ENCODE results near the gene SLCO4A1. TPM values are rescaled to one million over a fixed set of nuclear protein-coding genes. Genes with fewer than 3 reads are reported as not detected.

Gene SLCO4A1
- total RNA-seq, 1 donor from 2014 or later: 0.11 TPM

DNA sequence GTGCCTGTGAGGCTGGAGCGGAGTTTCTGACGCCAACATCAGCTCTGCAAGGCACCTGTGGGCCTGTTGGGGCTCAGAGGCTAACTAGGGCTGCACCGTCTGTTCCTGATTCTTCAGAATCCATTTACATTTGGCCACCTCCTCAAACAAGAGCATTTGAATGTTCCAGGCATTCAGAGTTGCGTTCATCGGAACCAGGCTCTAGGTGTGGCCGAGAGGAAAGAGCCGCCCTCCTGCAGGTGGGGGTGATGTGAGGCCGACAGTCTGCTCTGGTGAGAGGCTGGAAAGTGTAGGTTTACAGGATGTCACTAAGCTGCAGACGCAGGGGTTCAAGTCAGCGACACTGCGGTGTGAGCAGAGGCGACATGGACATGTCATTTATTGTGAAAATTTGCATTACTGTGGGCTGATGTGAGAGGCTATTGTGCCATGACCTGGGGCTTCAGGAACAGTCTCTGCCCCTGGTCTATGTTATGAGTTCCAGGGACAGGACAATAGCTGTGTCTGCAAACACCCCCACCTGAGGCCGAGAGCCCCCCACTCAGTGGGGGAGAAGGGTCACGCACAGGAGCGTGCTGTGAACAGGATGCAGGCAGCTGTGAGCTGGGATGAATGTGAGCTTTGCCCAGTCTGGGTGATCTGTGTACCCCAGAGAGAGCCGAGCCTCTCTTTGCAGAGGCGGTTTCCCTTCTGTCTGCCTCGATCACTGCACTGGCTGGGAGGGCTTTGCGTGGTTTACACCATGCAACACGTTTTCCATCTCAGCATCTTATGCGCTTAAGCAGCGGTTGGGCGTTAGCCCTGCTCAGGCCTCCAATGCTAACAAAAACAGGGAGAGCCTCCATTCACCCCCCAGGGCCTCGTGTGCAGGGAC, 21.1 kb downstream of the SLCO4A1 start:
- DNase-seq (ENCODE audit: low read depth): no peak

DNA sequence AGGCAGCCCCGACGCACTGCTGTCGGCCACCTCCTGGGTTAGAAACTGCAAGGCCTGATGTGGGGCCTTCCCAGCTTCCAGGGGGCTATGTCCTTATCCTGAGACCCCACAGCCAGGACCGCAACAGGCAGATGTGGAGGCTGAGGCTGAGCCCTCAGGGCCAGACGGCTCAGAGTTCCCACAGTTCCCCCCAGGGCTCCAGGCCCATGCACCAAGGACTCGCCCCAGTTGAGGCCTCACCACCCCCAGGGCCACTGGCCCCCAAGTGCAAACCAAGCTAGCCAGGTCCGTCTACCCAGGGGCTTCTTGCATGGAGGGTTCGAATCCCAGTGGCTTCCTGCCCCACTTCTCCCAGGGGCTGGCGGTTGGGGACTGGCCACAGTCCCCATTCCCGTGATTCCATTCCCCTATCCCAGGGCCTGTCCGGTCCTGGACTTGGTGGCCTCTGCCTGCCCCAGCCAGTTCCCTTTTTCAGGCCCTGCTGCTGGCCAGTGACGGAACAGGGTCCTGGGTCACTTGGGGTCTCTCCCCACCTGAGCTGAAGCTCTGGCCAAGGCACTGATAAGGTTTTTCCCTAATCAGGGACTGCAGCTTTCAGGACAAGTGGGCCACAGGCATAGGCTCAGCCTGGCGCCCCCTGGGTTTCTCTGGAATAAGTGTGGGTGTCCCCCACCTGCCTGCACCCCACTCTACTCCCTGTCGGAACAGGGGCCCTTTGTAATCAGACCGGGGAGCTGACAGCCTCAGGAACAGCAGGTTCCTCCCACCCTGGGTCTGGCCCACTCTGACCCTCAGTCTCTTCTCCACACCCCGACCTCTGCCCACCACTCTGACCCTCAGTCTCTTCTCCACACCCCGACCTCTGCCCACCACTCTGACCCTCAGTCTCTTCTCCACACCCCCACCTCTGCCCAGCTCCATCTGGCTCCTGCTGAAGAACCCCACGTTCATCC, 22.0 kb downstream of the SLCO4A1 start:
- DNase-seq (ENCODE audit: low read depth): no peak

DNA sequence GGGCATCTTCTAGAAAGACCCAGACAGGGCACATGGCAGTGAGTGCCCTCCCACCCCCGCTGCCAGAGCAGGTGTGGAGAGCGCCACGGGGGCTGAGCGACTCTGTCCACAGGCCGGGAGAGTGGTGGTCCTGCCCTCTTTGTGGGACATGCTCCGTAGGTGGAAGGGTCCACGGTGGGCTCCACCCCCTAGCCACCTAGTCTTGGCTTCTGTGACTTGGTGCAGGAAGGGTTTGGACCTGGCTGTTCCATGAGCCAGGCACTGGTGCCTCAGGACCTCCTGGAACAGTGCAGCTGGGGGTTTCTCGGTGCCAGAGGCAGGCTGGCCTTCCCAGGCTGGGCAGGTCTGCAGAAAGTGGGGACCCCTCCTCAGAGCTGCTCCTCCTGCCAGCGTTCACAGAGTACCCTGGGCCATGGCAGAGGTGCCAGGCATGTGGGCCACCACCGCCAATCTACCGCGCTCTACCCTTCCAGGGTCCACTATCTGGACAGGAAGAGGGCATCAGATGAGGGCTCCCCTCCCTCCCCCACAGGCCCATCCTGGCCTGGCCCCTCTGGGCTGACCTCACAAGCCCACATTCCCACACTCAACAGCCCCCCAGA, 23.0 kb downstream of the SLCO4A1 start:
- DNase-seq (ENCODE audit: low read depth): no peak

DNA sequence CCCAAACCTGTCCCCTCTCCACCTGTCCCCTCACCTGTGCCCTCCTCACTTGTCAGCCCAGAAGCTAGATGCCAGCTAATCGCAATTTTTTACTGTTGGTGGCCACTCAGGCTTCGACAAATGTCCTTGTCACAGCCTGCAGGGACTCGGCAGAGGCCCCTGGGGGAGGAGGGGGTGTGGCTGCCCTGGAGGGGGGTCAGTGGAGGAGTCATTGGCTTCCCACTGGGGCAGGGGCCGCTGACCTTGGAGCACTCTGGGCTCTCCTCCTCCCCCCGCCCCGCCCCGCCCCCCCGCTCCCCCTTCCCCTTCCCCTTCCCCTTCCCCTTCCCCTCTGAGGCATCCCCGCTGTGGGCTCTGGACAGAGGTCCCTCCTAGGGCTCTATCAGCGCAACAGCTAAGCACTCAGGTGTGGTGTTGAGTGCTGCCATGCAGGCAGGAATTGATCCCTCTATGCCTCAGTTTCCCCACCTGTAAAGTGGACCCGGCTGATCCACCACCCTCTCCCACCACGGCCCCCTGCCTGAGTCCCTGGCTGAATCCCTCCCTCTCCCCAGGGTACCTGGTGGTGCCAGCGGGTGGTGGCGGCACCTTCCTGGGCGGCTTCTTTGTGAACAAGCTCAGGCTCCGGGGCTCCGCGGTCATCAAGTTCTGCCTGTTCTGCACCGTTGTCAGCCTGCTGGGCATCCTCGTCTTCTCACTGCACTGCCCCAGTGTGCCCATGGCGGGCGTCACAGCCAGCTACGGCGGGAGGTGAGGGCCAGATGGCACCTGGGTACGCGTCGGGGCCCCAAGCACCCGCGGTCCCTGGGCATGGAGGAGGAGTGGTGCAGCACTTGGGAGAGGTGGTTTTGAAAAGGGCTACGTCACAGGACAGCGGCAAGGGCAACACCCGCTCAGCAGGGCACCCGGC, 23.8 kb downstream of the SLCO4A1 start:
- DNase-seq (ENCODE audit: low read depth): no peak

DNA sequence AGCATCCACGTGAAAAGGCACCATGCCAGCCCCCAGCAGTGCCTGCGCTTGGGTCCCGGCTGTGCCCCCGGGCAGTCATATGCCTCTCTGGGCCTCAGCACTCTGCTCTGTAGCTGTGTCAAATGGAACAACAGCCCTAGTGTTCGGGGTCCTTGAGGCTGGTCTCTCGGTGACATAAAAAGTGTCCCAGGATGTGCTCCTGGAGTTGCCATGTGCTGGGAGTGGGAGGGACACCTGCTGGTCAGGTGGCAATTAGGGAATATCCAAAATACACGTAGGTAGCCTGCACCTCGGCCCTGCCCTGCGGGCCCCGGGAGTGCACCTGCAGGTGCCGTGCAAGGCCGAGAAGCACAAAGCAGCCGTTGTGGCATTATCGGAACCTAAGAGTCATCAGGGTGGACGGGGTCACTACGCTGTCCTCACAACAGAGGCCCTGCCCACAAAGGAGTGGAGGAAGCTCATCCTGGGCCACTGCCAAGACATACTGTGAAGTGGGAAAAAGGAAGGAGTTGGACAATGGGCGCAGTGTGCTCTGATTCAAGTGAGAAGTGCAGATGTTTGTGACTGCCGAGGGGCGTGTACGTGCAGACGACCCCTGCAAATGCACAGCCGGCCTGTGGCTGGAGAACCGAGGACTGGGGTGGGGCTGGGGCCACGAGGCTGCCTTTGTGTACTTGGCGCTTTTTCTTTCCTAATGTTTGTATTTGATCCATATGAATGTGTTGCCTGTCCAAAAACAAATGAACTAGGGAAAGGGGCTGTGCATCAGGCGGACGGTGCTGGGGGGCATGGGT, 24.6 kb downstream of the SLCO4A1 start:
- DNase-seq (ENCODE audit: low read depth): no peak

DNA sequence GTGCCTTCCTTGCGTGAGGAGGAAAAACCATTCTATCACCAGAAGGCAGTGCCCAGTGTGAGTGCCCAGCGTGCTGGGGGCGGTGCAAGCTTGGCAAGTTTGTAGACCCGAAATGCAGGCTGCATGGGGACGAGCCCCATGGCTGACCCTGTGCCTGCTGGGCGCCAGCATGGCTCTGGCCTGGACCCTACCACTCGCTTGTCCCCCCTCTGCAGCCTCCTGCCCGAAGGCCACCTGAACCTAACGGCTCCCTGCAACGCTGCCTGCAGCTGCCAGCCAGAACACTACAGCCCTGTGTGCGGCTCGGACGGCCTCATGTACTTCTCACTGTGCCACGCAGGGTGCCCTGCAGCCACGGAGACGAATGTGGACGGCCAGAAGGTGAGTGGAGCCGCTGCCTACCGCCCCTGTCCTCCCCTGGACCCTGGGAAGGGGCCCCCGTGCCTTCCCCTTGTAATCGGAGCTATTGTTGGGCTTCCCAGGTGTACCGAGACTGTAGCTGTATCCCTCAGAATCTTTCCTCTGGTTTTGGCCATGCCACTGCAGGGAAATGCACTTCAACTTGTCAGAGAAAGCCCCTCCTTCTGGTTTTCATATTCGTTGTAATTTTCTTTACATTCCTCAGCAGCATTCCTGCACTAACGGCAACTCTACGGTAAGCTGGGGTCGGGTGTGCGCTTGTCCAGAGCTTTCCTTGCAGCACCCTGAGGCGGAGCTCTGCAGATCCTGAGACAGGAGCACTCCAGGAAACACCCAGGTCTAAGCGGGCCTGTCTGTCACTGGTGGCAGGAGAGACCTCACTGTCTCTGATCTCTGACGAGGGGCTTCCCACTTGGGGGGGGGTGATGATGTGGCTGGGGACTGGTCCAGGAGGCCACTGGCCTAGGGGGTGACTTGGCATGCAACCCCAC, 25.5 kb downstream of the SLCO4A1 start:
- DNase-seq (ENCODE audit: low read depth): no peak

DNA sequence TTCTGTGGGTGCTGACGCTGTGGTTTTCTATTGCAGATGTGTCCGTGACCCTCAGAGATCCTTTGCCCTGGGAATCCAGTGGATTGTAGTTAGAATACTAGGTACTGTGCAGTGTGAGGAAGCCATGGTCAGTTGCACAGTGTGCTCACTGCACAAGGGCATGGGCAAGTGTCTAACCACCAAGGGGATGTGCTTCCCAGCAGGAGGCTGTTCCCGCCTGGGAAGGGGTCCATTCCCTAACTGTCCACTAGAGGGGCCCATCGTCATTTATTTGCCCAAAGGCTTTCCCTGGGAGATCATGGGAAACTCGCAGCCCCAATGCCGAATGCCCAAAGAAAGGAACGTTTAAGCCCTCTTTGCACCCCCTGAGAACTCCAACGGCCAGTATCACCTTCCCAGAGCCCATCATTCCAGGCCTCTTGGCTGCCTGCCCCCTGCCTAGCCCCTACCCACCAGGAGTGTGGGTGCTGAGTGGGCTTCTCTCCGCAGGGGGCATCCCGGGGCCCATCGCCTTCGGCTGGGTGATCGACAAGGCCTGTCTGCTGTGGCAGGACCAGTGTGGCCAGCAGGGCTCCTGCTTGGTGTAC, 26.2 kb downstream of the SLCO4A1 start:
- DNase-seq (ENCODE audit: low read depth): peak; percentile 86

DNA sequence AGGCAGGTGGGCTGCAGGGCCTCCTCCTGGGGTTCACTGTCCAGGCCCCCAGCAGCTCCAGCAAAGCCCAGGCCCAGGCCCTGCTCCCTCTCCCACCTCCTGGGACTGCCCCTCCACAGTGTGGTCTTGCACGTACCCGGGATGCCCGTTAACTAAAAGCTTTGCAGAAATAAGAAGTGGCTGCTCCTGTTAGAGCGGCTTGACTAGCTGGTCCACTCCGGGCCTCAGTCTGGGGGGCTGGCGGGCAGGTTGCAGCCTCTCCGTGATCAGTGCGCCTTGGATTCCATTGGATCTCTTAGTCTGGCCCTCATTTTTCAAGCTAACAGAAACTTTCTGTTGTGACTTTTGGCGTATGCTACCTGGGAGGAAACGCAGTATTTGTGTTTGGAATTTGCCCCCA, 26.9 kb downstream of the SLCO4A1 start:
- no peak for DNase-seq (ENCODE audit: low read depth)

DNA sequence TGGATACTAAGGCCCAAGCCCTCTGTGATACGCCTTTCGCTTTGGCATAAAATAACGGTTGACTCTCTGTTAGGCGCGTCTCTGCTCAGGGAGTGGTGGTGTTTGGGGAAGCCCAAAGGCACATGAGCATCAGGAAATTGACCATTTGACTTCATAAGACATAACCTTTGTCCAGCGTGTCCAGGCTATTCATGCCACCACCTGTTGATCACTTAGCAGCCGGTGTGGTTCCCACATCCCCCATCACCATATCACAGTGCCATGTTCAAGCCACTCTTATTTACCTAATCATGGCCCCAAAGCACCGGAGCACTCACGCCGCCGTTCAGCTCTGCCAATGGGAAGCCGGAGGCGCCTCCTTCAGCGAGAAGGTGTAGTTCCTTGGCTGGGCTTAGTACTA, 27.9 kb downstream of the SLCO4A1 start:
- no peak for DNase-seq (ENCODE audit: low read depth)

DNA sequence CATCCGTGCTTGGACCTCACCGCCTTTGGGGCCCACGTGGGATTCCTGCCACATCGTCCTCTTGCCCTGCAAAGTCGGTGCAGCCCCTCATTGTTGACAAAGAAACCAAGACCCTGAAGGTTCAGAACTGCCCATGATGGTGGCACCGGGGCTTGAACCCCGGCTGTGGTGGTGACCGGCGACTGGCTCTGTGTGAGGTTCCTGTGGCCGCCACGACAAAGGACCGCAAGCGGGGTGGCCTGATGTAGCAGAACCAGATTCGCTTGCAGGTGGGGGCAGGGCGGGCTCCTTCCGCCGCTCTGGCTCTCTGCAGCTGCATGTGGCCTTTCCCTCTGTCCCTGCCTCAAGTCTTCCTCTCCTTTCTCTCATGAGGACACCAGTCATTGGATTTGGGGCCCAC, 28.7 kb downstream of the SLCO4A1 start:
- no peak for DNase-seq (ENCODE audit: low read depth)

DNA sequence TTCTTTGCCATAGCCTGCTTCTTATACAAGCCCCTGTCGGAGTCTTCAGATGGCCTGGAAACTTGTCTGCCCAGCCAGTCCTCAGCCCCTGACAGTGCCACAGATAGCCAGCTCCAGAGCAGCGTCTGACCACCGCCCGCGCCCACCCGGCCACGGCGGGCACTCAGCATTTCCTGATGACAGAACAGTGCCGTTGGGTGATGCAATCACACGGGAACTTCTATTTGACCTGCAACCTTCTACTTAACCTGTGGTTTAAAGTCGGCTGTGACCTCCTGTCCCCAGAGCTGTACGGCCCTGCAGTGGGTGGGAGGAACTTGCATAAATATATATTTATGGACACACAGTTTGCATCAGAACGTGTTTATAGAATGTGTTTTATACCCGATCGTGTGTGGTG, 29.5 kb downstream of the SLCO4A1 start:
- DNase-seq (ENCODE audit: low read depth): no peak

DNA sequence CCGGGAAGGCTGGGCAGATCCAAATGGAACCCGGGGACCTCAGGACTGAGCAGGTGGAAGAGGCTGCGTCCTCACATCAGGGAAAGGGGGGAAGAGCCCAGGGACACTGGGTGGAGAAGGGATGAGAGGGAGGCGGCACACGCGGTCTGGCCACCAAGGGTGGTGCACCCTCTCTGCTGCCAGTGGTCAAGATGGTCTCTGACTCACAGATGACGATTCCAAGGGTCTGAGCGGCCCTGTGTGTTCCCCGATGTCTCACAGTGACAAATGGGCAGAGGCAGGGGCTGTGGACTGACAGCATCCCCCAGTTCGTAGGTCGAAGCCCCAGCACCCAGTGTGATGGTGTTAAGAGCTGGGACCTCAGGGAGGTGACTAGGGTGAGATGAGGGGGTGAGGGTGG, 32.1 kb downstream of the SLCO4A1 start:
- no peak for DNase-seq (ENCODE audit: low read depth)

DNA sequence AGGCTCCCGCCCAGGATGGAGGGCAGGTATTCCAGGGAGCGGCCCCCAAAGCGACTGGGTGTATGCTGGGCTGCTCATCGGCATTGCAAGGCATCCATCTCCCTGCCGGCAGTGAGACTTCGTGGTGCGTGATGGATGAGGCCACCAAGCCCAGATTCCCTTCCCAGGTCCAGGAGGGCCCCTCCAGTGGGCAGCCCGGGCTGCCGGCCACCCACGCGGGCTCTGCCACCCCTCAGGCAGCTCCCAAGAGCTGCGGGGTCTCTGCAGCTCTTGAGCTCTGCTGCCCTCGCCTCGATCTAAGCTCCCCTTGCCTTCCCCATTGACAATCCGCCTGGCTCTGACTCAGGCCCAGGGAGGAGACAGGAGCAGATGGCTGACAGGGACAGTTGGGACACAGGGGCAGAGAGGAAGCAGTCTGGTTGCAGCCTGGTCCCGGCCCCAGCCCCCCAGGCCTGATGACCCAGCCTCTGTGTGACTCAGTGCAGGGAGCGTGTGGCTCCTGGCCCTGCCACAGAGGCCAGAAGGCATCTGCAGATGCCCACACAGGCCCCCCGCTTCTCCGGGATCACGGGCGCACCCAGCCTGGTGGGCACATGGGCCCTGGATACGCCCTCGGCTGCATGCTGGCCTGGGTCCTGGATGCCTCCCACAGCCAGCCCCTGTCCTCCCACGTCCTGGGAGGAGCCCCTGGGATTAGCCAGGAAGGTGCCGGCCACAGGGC, 33.0 kb downstream of the SLCO4A1 start:
- DNase-seq (ENCODE audit: low read depth): peak; percentile 93

DNA sequence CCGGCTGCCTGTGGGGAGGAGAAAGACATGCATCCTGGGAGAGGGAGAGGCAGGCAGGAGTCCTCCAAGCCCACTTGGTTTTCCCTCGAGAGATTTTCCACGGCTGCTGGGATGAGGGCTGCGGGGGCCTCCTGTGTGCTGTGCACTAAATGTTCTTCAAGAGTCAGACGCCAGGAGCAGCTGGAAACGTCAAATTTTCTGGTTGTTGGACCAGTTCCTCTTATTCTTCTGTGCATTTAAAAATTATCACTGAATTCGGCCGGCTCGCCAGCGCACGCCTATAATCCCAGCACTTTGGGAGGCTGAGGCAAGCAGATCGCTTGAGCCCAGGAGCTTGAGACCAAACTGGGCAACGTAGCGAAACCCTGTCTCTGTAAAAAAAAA, 33.6 kb downstream of the SLCO4A1 start:
- DNase-seq (ENCODE audit: low read depth): no peak

DNA sequence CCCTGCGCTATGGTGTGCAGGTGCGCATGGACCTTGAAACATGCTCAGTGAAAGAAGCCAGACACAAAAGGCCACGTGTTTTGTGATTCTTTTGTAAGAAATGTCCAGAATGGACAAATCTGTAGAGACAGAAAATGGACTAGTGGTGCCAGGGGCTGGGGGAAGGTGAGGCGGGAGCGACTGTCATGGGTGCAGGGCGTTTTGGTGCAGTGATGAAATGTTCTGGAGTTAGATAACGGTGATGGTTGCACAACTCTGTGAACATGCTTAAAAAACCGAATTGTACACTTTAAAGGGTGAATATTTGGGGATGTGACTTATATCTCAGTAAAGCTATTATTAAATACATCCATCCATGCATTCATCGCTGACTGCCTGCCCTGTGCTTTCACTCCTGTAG, 34.7 kb downstream of the SLCO4A1 start:
- no peak for DNase-seq (ENCODE audit: low read depth)

DNA sequence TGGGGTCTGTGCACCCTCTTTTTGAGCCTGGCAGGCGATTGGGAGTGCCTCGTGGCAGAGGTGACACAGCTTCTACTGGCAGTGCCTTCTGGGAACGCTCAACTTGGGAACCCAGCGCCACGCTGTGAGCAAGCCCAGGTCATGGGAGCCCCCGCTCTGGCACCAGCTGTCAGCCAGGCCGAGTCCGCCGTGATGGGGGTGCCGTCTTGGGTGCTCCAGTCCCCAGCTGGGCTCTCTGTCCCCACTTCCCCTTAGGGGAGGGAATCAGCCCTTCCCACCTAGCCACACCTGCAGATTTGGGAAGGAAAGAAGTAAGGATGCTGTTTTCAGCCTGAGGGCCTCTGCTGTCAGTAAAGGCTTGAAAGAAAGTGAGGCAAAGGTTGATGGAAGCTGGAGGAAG, 35.4 kb downstream of the SLCO4A1 start:
- no peak for DNase-seq (ENCODE audit: low read depth)

DNA sequence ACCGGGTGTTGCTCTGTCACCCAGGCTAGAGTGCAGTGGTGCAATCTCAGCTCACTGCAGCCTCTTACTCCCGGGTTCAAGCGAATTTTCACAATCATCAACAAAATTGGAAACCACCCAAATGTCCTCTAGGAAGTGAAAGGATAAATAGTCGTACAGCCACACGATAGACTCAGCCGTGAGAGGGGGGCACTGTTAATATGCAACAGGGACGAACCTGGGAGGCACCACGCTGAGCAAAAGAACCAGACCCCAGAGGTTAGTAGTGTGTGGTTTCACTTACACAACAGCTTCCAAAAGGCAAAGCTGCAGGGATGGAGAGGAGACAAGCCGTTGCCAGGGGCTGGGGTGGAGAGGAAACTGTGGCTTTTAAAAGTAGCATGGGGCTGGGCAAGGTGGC, 36.2 kb downstream of the SLCO4A1 start:
- DNase-seq (ENCODE audit: low read depth): no peak

Data from myocyte (in vitro differentiated cells).